GM12878 (cell line): ENCODE data around the gene LRRC70. TPM values are rescaled to one million over a fixed set of nuclear protein-coding genes. Genes with fewer than 3 reads are reported as not detected.

Source experiments
- ATAC-seq: fragments of 200-7000 bp; cut with Tn5 transposase; 3 replicates; pipeline ENCODE4 v1.9.1; 2020; ENCODE audit warnings: mild to moderate bottlenecking, moderate library complexity
- BruUV-seq: library from RNA; stranded (reverse); fragments of 400-500 nt; replicated peaks from 2 replicates; lab custom pipeline; 2021; lab: Mats Ljungman, UMichigan
- CTCF ChIA-PET: fragments of 300-600 bp; sonication (Branson Sonifier 250); formaldehyde crosslinking; extraction: SDS; loops from one replicate; lab custom pipeline; 2021; ENCODE audit warnings: inconsistent platforms; lab: Yijun Ruan, JAX
- POLR2A ChIA-PET: fragments of 350-600 bp; formaldehyde crosslinking; extraction: SDS; loops from one replicate; lab custom pipeline; 2021; ENCODE audit warnings: inconsistent platforms; lab: Charles Lee
- RAD21 ChIA-PET: fragments of 300-600 bp; sonication (Branson Sonifier 250); formaldehyde crosslinking; loops from one replicate; lab custom pipeline; 2023; ENCODE audit warnings: antibody characterized with exemption; ENCODE audit not compliant: unreplicated experiment; lab: Charles Lee
- SMC1A ChIA-PET: fragments of 300-600 bp; sonication (Branson Sonifier 250); formaldehyde crosslinking; loops from one replicate; lab custom pipeline; 2023; ENCODE audit not compliant: unreplicated experiment, uncharacterized antibody; lab: Charles Lee
- DNase-seq: peaks from one replicate; pipeline ENCODE4 v3.0.0-alpha.2; 2011; ENCODE audit warnings: low read depth, low spot score
- FAIRE-seq: peaks from 3 replicates; lab custom pipeline; 2011; peaks lifted over from hg19 to GRCh38; lab: Jason Lieb, UNC
- H2AFZ ChIP-seq: 2 replicates; pipeline ENCODE4 v1.6.0; 2011; ENCODE audit warnings: low read depth, low read length, control low read depth; ENCODE audit not compliant: control insufficient read depth
- H3K27ac ChIP-seq: 2 replicates; pipeline ENCODE4 v1.5.1; 2011; ENCODE audit warnings: control low read depth; ENCODE audit not compliant: control insufficient read depth, insufficient read depth
- H3K27me3 ChIP-seq, 2 experiments: replicated peaks in 1 of 2; 2 replicates each; pipeline versions ENCODE4 v1.6.0 to v1.6.1; 2011; ENCODE audit warnings: low read length in 1 of 2; ENCODE audit not compliant: control insufficient read depth in 2 of 2, insufficient read depth in 2 of 2
- H3K36me3 ChIP-seq, 2 experiments: 2 replicates each; pipeline ENCODE4 v1.5.1; 2011; ENCODE audit warnings: low read length in 1 of 2; ENCODE audit not compliant: control insufficient read depth in 2 of 2, insufficient read depth in 2 of 2
- H3K4me1 ChIP-seq: 2 replicates; pipeline ENCODE4 v1.6.1; 2011; ENCODE audit warnings: mild to moderate bottlenecking, low read length, moderate library complexity, mixed read lengths; ENCODE audit not compliant: control insufficient read depth, insufficient read depth
- H3K4me2 ChIP-seq: 2 replicates; pipeline ENCODE4 v1.6.0; 2011; ENCODE audit warnings: control low read depth; ENCODE audit not compliant: control insufficient read depth, insufficient read depth
- H3K4me3 ChIP-seq: fragments of 200-600 bp; sonication (generic); 2 replicates; pipeline ENCODE4 v1.5.1; 2016
- H3K79me2 ChIP-seq: 2 replicates; pipeline ENCODE4 v1.6.0; 2011; ENCODE audit warnings: low read length; ENCODE audit not compliant: control insufficient read depth, insufficient read depth
- H3K9ac ChIP-seq: 2 replicates; pipeline ENCODE4 v1.8.0; 2011; ENCODE audit warnings: low read length, control low read depth, mixed read lengths; ENCODE audit not compliant: control insufficient read depth, insufficient read depth
- H3K9me3 ChIP-seq: replicated peaks from 3 replicates; pipeline ENCODE4 v1.5.1; 2011; ENCODE audit warnings: mild to moderate bottlenecking, low read length; ENCODE audit not compliant: control insufficient read depth, insufficient read depth
- H4K20me1 ChIP-seq: 2 replicates; pipeline ENCODE4 v1.6.0; 2011; ENCODE audit not compliant: control insufficient read depth, insufficient read depth
- BHLHE40 ChIP-seq, 2 experiments: fragments of 450-650 bp in 1 of 2; IDR thresholded peaks; 2 replicates each; pipeline ENCODE4 v1.6.1; 2011 to 2017; ENCODE audit warnings: low read depth in 2 of 2, borderline replicate concordance in 1 of 2, improper control_type of control experiment in 1 of 2, low read length in 1 of 2, mild to moderate bottlenecking in 1 of 2
- E4F1 ChIP-seq: fragments of 450-650 bp; IDR thresholded peaks from 2 replicates; pipeline ENCODE4 v1.6.1; 2018; ENCODE audit warnings: borderline replicate concordance, mild to moderate bottlenecking; ENCODE audit not compliant: partially characterized antibody
- GABPA ChIP-seq: IDR thresholded peaks from 2 replicates; pipeline ENCODE4 v1.6.1; 2014; ENCODE audit warnings: antibody characterized with exemption, low read depth, mild to moderate bottlenecking, inconsistent platforms
- JUNB ChIP-seq: IDR thresholded peaks from 2 replicates; pipeline ENCODE4 v1.6.1; 2016; ENCODE audit warnings: antibody characterized with exemption, mild to moderate bottlenecking
- NFYB ChIP-seq: IDR thresholded peaks from 2 replicates; pipeline ENCODE4 v1.6.1; 2011; ENCODE audit warnings: low read depth, mild to moderate bottlenecking, low read length, improper control_type of control experiment, moderate library complexity; ENCODE audit not compliant: insufficient read depth
- RB1 ChIP-seq: fragments of 450-650 bp; formaldehyde crosslinking; IDR thresholded peaks from 2 replicates; pipeline ENCODE4 v1.6.1; 2017; ENCODE audit warnings: mild to moderate bottlenecking, borderline replicate concordance
- RBBP5 ChIP-seq: fragments of 200-600 bp; sonication (generic); conservative IDR thresholded peaks from 2 replicates; pipeline ENCODE4 v1.6.1; 2016
- SIN3A ChIP-seq: IDR thresholded peaks from 2 replicates; pipeline ENCODE4 v1.6.1; 2012; ENCODE audit warnings: low read depth, low read length, improper control_type of control experiment
- SMAD1 ChIP-seq: fragments of 450-650 bp; IDR thresholded peaks from 2 replicates; pipeline ENCODE4 v1.6.1; 2018; ENCODE audit warnings: mild to moderate bottlenecking, low read depth; ENCODE audit not compliant: partially characterized antibody
- SREBF1 ChIP-seq: IDR thresholded peaks from 2 replicates; pipeline ENCODE4 v1.6.1; 2012; ENCODE audit warnings: mild to moderate bottlenecking, low read length
- SUZ12 ChIP-seq: fragments of 200-600 bp; sonication (generic); IDR thresholded peaks from one replicate; pipeline ENCODE4 v1.6.1; 2018; ENCODE audit warnings: antibody characterized with exemption, mild to moderate bottlenecking; ENCODE audit not compliant: unreplicated experiment
- WGBS: methylation state at CpG from one replicate; pipeline ENCODE4 v1.1.6; 2016; ENCODE audit warnings: low lambda C conversion rate; ENCODE audit not compliant: insufficient replicate concordance, insufficient coverage; ENCODE audit errors: missing lambda C conversion rate; 5-methylcytosine and 5-hydroxymethylcytosine counted together
- in situ Hi-C: fragments of 300-500 bp; cut with MboI; formaldehyde crosslinking; loops from 9 replicates; pipeline ENCODE4 v1.14.3; 2018; ENCODE audit warnings: mixed read lengths
- intact Hi-C: fragments of 100-400 bp; cut with micrococcal nuclease; formaldehyde crosslinking; loops from one replicate; pipeline ENCODE4 v1.14.2; 2022; ENCODE audit not compliant: unreplicated experiment
- polyA plus RNA-seq, 11 experiments: library from polyadenylated mRNA; depleted of rRNA in 4 of 11; unstranded in 6 of 11; stranded (reverse) in 5 of 11; fragments of >200 nt; fragmentation: Nextera tagmentation in 4 of 11; fragmentation: Illumina TruSeq in 1 of 11; extraction: Ambion mirVana in 4 of 11; extraction: Trizol in 1 of 11; gene quantifications; 1 replicate in 1 of 11; 2 replicates in 10 of 11; pipeline versions ENCODE4 v1.2.1 to v1.2.3, GENCODE V29; 2011 to 2016; ENCODE audit warnings: inconsistent platforms in 2 of 11, missing spikeins in 2 of 11, low read depth in 1 of 11
- total RNA-seq, 4 experiments: library from RNA; depleted of rRNA in 3 of 4; stranded (reverse); fragments of >200 nt in 3 of 4; fragmentation: Illumina TruSeq in 1 of 4; extraction: Trizol in 1 of 4; gene quantifications; 2 replicates each; pipeline versions ENCODE4 v1.2.1 to v1.2.3, GENCODE V29; 2013 to 2021

The LRRC70 gene
- total and polyA plus RNA-seq, 10 of the 15 experiments (the other 5 are each of a cell fraction or from before 2014, with no cell fraction given): 0.35 to 1.5 (median 0.84) TPM

- H3K79me2 ChIP-seq: no peaks in the 10 kb centered on the region
Measured at GRCh38 chr5:62606878-62607277, 28.3 kb downstream of the LRRC70 start.

More at GRCh38 chr5:62606878-62607277, 28.3 kb downstream of the LRRC70 start:
- intact Hi-C loops (no loop called here), in situ Hi-C loops (no loop called here)
- TF ChIP-seq SREBF1 (no peak), BHLHE40 (IDR thresholded peaks at IDR 0.05; ENCODE audit: borderline replicate concordance in 1 of 2, low read depth in 2 of 2, low read length in 1 of 2) (no peak), SMAD1 (no peak), RBBP5 (no peak), E4F1 (no peak), SIN3A (no peak), RB1 (no peak), NFYB (no peak), GABPA (no peak), JUNB (no peak), SUZ12 (no peak)
- no TSS peak for BruUV-seq
- 92% methylated on average over 1 of the region's 1 CpG for WGBS
- H3K36me3 ChIP-seq: peaks cover 1 to 4% of the 10 kb centered on the region in 2 experiments
- no peaks in the 10 kb centered on the region for H3K9me3 ChIP-seq
- RAD21 ChIA-PET: no interaction called here
- no peaks in the 10 kb centered on the region for H4K20me1 ChIP-seq
- no peaks in the 10 kb centered on the region for H3K27me3 ChIP-seq
- no peak for ATAC-seq
- H3K4me3 ChIP-seq: no peak overlapping the region
- H2AFZ ChIP-seq: no peak overlapping the region
- no peak overlapping the region for H3K9ac ChIP-seq
- POLR2A ChIA-PET: no interaction called here
- H3K4me2 ChIP-seq: no peak overlapping the region
- no peak overlapping the region for H3K27ac ChIP-seq
- SMC1A ChIA-PET: interaction anchor here (1.8 kb wide), 1 partner anchor 25 kb away, joined by 4 read pairs; no protein-coding TSS in a partner anchor
- H3K4me1 ChIP-seq: no peaks in the 10 kb centered on the region
- no peak for FAIRE-seq
- CTCF ChIA-PET: interaction anchor here (0.9 kb wide), 1 partner anchor 20 kb away, joined by 3 read pairs; no protein-coding TSS in a partner anchor
- no peak for DNase-seq
